ENCODE data around the gene PTPRU.

GRCh38 chr1:29197590-29197924 is 38.8 kb upstream of the PTPRU start:
- TF ChIP-seq, protein P1, sequence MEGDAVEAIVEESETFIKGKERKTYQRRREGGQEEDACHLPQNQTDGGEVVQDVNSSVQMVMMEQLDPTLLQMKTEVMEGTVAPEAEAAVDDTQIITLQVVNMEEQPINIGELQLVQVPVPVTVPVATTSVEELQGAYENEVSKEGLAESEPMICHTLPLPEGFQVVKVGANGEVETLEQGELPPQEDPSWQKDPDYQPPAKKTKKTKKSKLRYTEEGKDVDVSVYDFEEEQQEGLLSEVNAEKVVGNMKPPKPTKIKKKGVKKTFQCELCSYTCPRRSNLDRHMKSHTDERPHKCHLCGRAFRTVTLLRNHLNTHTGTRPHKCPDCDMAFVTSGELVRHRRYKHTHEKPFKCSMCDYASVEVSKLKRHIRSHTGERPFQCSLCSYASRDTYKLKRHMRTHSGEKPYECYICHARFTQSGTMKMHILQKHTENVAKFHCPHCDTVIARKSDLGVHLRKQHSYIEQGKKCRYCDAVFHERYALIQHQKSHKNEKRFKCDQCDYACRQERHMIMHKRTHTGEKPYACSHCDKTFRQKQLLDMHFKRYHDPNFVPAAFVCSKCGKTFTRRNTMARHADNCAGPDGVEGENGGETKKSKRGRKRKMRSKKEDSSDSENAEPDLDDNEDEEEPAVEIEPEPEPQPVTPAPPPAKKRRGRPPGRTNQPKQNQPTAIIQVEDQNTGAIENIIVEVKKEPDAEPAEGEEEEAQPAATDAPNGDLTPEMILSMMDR (IDR thresholded peaks at IDR 0.05), result peak; percentile 62
- TF ChIP-seq ZFX (IDR thresholded peaks at IDR 0.05; ENCODE audit: borderline replicate concordance), result no peak
